DMS153 (cell line): ENCODE measurements around the gene CDH5.

ENCODE experiments used
- DNase-seq: peaks from one replicate; lab custom pipeline; 2025; lab: John Stamatoyannopoulos, UW

Gene CDH5

GRCh38 chr16:66418165-66418962 is 51.9 kb downstream of the CDH5 start:
- DNase-seq = no peak

- DNase-seq = no peak
Observed at GRCh38 chr16:66419527-66419926, 53.0 kb downstream of the CDH5 start.

GRCh38 chr16:66420396-66420795 is 53.9 kb downstream of the CDH5 start:
- no peak for DNase-seq

GRCh38 chr16:66421891-66422290 is 55.4 kb downstream of the CDH5 start:
- DNase-seq = no peak

- DNase-seq = no peak
Observed at GRCh38 chr16:66422366-66422765, 55.9 kb downstream of the CDH5 start.

- no peak for DNase-seq
Observed at GRCh38 chr16:66423177-66423576, 56.7 kb downstream of the CDH5 start.

- no peak for DNase-seq
Observed at GRCh38 chr16:66425651-66426050, 59.2 kb downstream of the CDH5 start.

- DNase-seq = no peak
Observed at GRCh38 chr16:66426112-66427035, 59.9 kb downstream of the CDH5 start.

- DNase-seq = no peak
Observed at GRCh38 chr16:66427036-66427860, 60.8 kb downstream of the CDH5 start, which contains the start of gene BEAN1. BEAN1 (plus strand) TSS chr16:66427295; CDS start chr16:66437677, 10,382 bp downstream.

GRCh38 chr16:66427871-66428681 is 61.6 kb downstream of the CDH5 start:
- DNase-seq = no peak

GRCh38 chr16:66428682-66429251 is 62.3 kb downstream of the CDH5 start:
- DNase-seq = no peak

GRCh38 chr16:66429290-66429962 is 62.9 kb downstream of the CDH5 start:
- DNase-seq = no peak

GRCh38 chr16:66430214-66430613 is 63.7 kb downstream of the CDH5 start:
- DNase-seq = no peak

- DNase-seq = no peak
Observed at GRCh38 chr16:66431760-66432159, 65.3 kb downstream of the CDH5 start.

- no peak for DNase-seq
Observed at GRCh38 chr16:66432429-66432828, 65.9 kb downstream of the CDH5 start.

GRCh38 chr16:66434619-66435430 is 68.3 kb downstream of the CDH5 start:
- no peak for DNase-seq

- no peak for DNase-seq
Observed at GRCh38 chr16:66435896-66436295, 69.4 kb downstream of the CDH5 start.

- DNase-seq = no peak
Observed at GRCh38 chr16:66437391-66437945, 71.0 kb downstream of the CDH5 start.

GRCh38 chr16:66438536-66438935 is 72.0 kb downstream of the CDH5 start:
- DNase-seq = no peak
